Measurements from ENCODE around the gene LYSMD4.

The LYSMD4 gene

GRCh38 chr15:99703603-99704443 is 29.4 kb downstream of the LYSMD4 start:
- DNase-seq = no peak

DNA sequence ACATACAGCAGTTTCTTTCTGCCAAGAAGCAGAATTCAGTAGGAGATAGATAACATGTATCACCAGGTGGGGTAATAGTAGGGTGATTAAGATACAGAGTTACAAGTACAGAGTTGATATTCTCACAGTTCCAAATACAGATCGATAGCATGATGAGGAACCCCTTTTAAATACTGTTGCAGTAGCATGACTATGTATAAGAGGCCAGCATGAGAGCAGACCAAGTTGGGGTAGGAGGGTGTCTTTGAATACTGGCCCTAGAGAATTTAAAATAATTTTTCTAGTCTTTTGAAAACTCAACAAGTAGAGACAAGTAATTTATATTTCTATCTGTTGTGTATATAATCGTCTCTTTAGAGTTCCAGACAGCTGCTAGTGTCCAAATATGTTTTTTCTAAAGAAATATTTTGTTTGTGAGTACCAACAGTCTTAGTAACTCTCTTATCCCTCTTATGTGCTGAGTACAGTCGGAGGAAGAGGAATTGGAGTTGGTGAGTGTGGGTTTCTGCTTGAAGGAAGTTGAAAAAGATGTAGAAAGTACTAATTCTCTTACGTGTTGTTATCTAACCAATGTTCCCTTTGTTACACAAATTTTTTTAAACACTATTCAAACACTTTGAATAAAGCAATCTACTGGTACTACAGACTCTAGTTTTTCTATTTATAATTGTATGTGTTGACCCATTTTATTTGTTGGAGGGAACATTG is 30.2 kb downstream of the LYSMD4 start:
- no peak for DNase-seq

DNA sequence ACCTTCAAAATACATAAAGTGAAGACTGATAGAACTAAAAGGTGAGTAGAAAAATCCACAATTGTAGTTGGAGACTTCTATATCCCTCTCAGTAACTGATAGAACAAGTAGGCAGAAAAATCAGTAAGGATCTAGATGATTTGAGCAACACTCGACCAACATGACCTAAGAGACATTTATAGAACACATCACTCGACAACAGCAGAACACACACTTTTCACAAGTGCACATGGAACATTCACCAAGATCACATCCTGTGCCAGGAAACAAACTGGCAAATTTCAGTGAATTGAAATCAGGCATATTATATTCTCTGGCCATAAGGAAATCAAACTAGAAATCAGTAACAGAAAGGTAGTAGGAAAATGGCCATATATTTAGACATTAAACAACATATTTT is 37.1 kb downstream of the LYSMD4 start:
- no peak for DNase-seq

DNA sequence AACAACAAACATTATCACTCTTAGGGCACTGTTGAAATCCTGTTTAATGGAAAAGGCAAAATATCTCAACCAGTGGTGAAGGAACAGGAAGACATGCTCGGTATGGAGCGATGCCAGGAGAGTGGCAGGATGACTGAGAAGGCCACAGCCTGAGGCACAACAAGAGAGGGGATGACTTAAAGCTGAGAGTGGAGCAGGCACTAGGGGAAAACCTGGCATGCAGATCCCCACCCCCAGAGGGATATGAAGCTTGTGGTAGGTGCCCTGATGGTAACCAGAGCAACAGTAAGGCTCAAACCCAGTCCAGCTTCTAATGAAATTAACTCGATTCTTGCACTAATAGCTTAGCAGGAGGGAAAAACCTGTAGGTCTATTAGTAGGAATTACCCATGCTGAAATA is 40.4 kb downstream of the LYSMD4 start:
- DNase-seq = no peak

GRCh38 chr15:99686290-99686689 is 46.9 kb downstream of the LYSMD4 start:
- no peak for DNase-seq

GRCh38 chr15:99683000-99683670 is 50.1 kb downstream of the LYSMD4 start:
- no peak for DNase-seq

DNA sequence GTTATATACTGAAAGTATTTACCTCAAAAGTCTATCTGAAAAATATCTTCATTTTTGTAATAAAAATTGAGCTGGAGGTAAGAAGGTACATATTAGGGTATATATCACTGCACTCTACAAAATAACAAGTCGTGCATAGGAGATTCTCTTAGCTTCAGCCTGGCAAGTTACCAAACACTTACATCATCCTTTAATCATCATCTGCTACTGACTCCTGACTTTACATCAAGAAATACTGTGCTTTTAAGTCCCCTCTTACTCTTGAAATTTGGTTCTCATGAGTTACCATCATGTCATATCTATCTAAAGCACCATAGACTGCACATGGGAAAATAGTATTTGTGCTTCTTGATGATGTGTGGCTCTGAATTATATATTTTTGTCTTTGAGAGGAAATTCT is 50.8 kb downstream of the LYSMD4 start:
- no peak for DNase-seq

DNA sequence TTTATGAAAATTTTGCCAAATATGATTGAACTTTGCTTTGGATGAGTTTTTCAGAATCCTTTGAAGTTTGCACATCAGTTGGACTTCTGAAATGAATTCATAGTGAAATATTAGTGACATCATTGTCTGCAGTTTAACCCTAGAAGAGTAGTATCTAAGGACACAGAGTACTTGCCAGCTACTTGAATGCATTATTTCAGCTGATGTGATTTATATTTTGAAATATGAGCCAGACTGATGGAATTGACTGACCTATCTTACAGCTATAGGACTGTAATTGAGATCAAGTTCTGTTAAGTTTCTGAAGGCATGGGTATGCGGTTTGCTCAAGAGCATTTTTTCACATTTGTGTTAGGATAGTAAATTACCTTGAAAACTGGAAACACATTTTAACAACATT is 51.2 kb downstream of the LYSMD4 start:
- no peak for DNase-seq

DNA sequence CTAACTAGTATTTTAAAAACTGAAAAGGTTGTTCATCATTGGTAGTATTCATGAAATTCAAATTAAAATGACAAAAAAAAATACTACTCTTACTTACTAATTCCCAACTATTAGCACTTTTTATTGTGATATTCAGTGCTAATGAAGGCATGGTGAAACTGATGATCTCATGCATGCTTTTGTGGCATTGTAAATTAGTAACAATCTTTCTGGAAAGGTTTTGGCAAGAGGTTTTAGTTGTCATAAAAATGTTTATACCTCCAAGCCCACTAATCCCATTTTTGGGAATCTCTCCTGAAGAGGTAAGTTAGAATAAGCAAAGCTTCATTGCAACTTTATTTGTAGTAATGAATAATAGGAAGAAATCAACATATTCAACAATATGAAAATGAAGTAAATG is 53.0 kb downstream of the LYSMD4 start:
- DNase-seq = no peak

GRCh38 chr15:99677540-99678134 is 55.6 kb downstream of the LYSMD4 start:
- DNase-seq = no peak
